Lower leg skin (tissue), 4 donors: ENCODE measurements around the gene TPM3. TPM values are rescaled to one million over a fixed set of nuclear protein-coding genes. Genes with fewer than 3 reads are reported as not detected.
A peak's percentile ranks its signal among the peaks of the same experiment; 100 is the strongest.

Experiments used
- DNase-seq, 2 donors: peaks; one replicate each; pipeline ENCODE4 v3.0.0-alpha.2; 2019; ENCODE audit warnings: low spot score in 2 of 2
- H3K4me3 ChIP-seq: fragments of 200-600 bp; sonication (generic); 2 replicates; pipeline ENCODE4 v1.5.1; 2017; ENCODE audit warnings: mild to moderate bottlenecking, low read depth; ENCODE audit not compliant: poor library complexity, severe bottlenecking
- POLR2A ChIP-seq, 2 donors: fragments of 450-650 bp; IDR thresholded peaks; one replicate each; pipeline ENCODE4 v1.6.1; 2016 to 2017; ENCODE audit warnings: antibody characterized with exemption in 2 of 2, mild to moderate bottlenecking in 1 of 2, moderate library complexity in 1 of 2
- WGBS, 2 donors: methylation state at CpG; one replicate each; pipeline ENCODE4 v1.1.5; 2018; 5-methylcytosine and 5-hydroxymethylcytosine counted together
- intact Hi-C: fragments of 100-400 bp; cut with DNase I; formaldehyde crosslinking; loops from one replicate; pipeline ENCODE4 v1.15.0; 2023; ENCODE audit warnings: low total_unique reads
- total RNA-seq, 4 donors: library from RNA; depleted of rRNA; stranded (reverse); fragments of >200 nt; gene quantifications; one replicate each; pipeline ENCODE4 v1.1.0, GENCODE V29; 2016
- TF ChIP-seq, protein P1 (sequence below), 3 donors: fragments of 450-650 bp; IDR thresholded peaks; one replicate each; pipeline ENCODE4 v1.5.1; 2016; ENCODE audit warnings: antibody characterized with exemption in 3 of 3, mild to moderate bottlenecking in 3 of 3, moderate library complexity in 2 of 3

TPM3 gene
- total RNA-seq, 4 donors from 2014 or later, result 119 to 226 (median 181) TPM

DNA sequence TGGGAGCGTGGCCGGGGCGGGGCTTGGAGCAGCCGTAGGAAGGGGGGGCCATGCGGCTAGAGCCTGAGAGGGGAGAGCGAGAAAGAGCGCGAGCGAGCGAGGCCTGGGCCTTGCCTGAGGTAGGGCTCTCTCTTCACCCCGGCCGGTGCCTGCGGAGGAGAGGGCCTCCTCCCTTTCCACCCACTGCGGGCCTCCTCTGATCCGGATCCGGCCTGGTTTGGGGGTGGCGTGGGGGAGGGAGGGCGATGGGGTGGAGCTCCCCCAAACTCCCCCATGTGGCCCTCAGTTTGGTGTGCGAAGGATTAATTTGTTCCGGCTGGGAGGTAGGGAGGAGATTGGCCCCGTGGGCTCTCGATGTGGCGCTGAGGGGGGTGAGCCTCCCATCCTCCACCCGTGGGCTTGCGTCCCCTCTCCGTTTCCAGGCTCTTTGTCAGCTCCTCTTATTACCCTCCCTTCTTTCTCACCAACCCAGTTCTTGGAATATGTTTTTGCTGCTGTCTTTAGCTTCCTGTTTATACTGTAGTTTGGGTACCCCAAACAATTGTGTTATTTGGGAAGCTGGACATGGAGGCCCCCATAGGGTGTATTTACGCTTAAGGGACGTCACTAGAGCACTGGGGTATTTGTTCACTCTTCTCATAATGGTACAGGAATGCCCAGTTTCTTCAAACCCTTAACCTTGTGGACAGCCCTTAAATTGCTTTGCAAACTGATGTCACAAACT is 29.5 kb upstream of the TPM3 start:
- H3K4me3 ChIP-seq, result peak overlapping the region; percentile 87
- intact Hi-C loops, result no loop called here
- TF ChIP-seq, protein P1, sequence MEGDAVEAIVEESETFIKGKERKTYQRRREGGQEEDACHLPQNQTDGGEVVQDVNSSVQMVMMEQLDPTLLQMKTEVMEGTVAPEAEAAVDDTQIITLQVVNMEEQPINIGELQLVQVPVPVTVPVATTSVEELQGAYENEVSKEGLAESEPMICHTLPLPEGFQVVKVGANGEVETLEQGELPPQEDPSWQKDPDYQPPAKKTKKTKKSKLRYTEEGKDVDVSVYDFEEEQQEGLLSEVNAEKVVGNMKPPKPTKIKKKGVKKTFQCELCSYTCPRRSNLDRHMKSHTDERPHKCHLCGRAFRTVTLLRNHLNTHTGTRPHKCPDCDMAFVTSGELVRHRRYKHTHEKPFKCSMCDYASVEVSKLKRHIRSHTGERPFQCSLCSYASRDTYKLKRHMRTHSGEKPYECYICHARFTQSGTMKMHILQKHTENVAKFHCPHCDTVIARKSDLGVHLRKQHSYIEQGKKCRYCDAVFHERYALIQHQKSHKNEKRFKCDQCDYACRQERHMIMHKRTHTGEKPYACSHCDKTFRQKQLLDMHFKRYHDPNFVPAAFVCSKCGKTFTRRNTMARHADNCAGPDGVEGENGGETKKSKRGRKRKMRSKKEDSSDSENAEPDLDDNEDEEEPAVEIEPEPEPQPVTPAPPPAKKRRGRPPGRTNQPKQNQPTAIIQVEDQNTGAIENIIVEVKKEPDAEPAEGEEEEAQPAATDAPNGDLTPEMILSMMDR (IDR thresholded peaks at IDR 0.05), result no peak
- TF ChIP-seq POLR2A (IDR thresholded peaks at IDR 0.05), result no peak
- 1% methylated on average over 20 to 23 of the region's 28 CpGs for WGBS, 2 donors
- peak; percentile 44 to 92 for DNase-seq

DNA sequence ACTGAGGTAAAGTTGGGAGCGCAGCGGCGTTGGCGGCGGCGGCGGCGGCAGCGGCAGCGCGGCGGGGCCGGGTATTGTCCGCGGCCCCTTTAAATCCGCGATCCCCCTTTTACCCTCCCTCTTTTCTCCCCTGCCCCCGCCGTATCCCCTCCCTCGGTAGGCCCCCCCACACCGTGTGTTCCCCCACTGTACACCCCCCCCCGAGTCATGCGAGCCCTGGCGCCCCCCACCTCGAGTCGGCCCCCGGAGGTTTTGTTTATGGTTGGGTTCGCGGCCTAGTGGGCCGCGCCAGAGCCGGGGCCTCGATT is 29.0 kb upstream of the TPM3 start:
- intact Hi-C loops, result no loop called here
- peak in 1 of 2 donors; percentile 51 for TF ChIP-seq POLR2A (IDR thresholded peaks at IDR 0.05)
- TF ChIP-seq, protein P1 (IDR thresholded peaks at IDR 0.05), result no peak
- WGBS, 2 donors, result 1 to 2% methylated on average over 25 to 29 of the region's 33 CpGs

DNA sequence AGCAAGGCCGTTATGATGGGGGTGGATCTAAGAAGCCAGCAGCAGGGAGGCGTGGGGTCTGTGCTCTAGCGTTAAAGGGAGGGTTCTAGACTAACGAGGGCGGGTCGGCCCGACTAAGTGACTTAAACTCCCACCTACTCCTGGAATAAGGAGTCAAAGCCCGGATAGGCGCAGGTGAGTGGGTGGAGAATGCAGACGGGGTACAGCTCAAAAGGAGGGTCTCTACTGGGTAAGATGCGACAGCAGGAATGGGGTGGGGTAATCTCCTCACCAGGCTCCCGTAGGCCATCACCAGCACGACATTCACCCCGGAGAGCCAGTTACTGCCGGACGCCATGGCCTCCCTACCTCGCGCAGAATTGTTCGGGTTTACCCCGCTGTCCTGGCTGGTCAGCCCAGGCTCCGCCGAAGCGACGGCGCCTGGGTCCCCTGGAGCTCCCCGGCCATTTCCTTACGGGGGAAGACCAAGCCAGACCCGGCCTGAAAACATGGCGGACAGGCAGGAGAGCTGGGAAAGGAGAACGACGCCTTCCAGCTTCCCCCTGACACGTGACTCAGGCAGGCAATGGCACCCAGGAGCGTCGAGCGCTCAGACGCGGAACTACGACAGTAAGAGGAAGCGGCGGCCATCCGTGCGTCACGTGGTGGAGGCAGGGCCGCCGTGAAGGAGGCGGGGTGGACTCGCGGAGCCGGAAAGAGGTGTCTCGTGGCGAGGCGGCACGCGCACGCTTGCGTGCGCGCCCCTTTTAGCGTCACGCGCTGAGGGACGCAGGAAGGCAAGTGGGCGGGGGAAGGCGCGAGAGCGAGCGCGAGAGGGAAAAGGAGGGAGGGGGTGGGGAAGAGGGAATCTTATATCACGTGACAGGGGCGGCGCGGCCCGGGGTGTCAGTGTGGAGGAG is 28.4 kb upstream of the TPM3 start, which contains the start of gene UBAP2L:
Gene UBAP2L, plus strand, starts transcription at position 885 of the 899 bp plus-strand sequence. CDS start 4,169 bp downstream, outside the sequence.
- intact Hi-C loops, result no loop called here
- DNase-seq, result peak; percentile 99 to 100
- TF ChIP-seq POLR2A (IDR thresholded peaks at IDR 0.05), result peak in 1 of 2 donors; percentile 78
- TF ChIP-seq, protein P1 (IDR thresholded peaks at IDR 0.05), result no peak
- WGBS, 2 donors, result 1% methylated on average over 47 to 62 of the region's 73 CpGs
- H3K4me3 ChIP-seq, result peak within 1 kb of the TSS; percentile 90

More for the DNA sequence above, 29.0 kb upstream of the TPM3 start:
- DNase-seq, result no peak
- peak overlapping the region; percentile 87 for H3K4me3 ChIP-seq

DNA sequence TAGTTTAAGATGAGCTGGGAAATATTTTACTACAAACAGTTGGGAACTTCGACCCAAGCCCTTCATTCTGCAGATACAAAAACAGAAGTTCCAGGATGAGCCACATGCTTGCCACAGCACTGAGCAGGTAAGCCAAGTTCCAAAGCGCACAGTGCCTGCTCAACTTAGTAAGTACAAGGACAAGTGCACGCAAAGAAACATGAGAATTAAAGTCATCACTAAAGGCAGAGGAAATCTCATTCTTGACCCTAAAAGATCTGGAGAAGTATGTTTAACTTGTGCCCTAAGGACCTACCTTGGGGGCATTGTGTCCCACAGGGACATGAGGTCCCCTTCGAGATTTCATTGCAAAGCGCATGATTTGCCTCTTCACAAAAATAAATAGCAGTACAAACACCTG is 27.6 kb upstream of the TPM3 start:
- TF ChIP-seq POLR2A (IDR thresholded peaks at IDR 0.05), result no peak
- TF ChIP-seq, protein P1 (IDR thresholded peaks at IDR 0.05), result no peak
- DNase-seq, result peak in 1 of 2 donors; percentile 26
- 6 to 9% methylated on average over 5 of the region's 5 CpGs for WGBS, 2 donors
- intact Hi-C loops, result no loop called here
- peak overlapping the region; percentile 90 for H3K4me3 ChIP-seq

DNA sequence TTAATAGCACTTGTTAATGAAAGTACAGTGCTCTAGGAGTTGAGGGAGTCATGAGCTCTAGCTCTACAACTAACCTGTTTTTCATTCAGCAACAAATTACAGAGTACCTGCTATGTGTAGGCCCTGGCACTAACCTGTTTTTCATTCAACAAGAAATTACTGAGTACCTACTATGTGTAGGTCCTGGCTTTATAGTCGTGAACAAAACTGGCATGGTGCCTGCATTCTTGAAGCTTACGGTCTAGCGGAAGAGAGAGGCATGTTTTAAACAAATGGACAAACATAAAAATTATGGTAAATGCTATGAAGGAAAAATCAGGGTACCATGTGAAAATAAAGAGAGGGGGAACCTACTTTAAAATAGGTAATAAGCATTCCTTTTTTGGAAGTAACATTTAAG is 26.6 kb upstream of the TPM3 start:
- DNase-seq, result no peak
- WGBS, 2 donors, result 60 to 63% methylated on average over 3 of the region's 3 CpGs
- TF ChIP-seq POLR2A (IDR thresholded peaks at IDR 0.05), result no peak
- TF ChIP-seq, protein P1 (IDR thresholded peaks at IDR 0.05), result no peak
- intact Hi-C loops, result no loop called here
- H3K4me3 ChIP-seq, result no peak overlapping the region
